ENCODE measurements around the gene EGFL6.
"Not testable (repeated sequence)": the region's sequence is repeated elsewhere in the genome, so short reads cannot be mapped to it uniquely, and the experiment has no call there.

EGFL6 gene

DNA sequence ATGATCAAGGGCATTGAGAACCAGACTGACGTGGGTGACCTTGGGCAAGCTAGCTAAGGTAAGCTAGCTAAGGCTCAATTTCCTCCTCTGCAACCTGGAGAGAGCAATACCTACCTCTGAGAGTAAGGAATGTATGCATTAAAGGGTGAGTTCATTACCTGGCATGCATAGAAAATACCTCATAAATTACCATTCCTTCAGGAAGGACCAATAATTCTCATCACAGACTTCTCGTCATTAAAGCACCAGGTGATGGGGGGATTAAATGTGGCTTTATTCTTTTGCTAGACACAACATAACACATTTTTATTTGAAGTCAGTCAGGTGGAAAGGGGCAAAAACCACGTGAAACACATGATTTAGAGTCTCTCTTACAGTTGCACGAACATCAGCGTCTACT lies 21.5 kb downstream of the EGFL6 start:
- in situ Hi-C loops (cut with HindIII; ENCODE audit: low sequenced_read_pairs), result no loop called here

DNA sequence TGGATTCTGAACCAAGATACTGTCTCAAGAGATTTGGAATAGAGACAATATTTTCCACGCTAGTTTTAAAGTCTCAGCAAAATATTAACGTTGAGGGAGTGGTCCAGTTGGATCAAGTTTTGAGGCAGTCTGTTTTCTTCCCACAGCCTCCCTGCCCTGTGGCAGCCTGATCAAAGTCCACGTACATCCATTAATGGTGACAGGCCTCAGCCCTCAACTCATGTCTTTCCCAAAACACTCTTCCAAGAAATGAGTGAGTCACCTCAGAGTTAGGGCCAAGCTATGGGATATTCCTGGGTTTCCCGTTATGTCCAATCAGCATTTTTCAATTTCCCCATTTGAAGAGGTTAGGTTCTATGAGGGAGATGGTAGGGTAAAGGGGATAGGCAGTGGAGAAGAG lies 28.5 kb downstream of the EGFL6 start:
- in situ Hi-C loops (cut with HindIII; ENCODE audit: low sequenced_read_pairs), result no loop called here

DNA sequence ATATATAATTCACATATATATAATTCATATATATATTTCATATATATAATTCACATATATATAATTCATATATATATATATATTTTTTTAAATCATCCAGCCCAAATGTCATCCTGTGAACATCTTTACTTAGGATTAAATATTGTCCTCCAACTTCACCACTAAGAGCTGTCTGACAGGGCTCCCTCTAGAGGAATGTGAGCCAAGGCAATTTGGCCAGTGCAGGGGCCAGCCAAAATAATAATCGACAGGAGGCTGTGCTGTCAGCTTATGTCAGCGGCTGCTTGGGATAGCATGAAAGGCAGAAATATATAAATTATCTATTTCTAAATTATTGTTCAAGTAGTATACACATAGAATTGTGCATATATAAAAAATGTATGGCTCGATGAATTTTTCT lies 29.5 kb downstream of the EGFL6 start:
- in situ Hi-C loops (cut with HindIII; ENCODE audit: low sequenced_read_pairs), result no loop called here

DNA sequence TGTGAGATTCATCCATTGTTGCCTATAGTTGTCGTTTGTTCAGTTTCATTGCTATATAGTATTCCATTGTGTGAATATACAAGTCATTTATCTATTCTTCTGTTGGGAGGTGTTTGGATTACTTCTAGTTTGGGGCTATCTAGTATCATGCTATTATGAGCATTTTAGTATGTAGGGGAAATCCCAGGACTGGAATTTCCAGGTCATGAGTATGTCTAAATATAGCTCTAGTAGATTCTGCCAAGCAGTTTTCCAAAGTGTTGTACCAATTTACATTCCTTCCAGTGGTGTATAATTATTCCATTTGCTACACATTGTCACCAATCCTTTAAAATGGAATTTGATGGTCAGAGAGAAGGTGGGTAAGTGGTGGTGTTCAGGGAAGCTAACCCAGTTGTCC lies 30.1 kb downstream of the EGFL6 start:
- in situ Hi-C loops (cut with HindIII; ENCODE audit: low sequenced_read_pairs), result no loop called here

DNA sequence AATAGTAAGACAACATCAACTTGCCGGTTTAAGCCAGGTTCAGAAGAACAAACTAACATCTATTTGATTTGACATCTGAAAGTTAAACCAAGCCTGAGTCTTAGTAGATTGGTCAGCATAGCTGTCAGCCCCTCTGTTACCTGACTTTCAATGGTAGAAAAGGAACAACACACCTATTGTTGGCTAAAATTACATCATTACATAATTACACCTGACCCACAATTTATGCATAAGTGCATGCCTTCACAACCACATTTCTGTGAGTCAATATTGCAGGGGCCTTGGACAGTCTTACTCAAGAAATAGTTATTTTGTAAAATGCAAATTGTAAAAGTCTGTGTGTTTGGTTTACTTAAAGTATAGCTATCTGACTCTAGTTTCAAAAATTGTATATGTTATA lies 36.2 kb downstream of the EGFL6 start:
- in situ Hi-C loops (cut with HindIII; ENCODE audit: low sequenced_read_pairs), result no loop called here

DNA sequence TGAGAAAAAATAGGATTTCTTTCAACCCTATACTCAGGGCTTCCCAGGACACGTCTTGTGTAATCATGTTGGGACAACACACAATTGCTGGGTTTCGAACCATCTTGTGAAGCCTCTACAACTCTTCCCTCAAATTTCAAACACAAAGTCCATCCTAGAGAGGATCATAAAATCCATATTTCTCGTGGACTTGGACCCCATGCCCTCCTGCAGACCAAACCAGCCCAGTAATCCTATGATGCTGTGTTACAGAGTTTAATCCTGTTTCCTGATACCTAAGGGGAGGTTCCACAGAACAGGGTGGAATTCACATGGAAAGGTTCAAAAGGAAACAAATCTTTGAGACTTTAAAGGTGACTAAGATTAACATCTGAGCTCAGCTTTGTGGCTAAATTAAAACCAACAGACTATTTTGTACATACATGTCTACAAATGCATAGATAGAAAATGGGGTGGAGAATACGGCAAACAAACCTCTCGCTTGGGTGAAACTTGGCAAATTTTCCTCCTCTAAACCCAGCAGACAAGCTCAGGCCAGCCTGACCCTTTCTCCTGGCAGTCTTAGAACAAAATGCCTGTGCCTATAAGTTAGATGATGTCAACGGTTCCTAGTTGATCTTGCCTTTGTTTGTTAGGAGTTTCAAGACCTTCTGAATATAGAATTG lies 38.1 kb downstream of the EGFL6 start:
- in situ Hi-C loops (cut with HindIII; ENCODE audit: low sequenced_read_pairs), result no loop called here

DNA sequence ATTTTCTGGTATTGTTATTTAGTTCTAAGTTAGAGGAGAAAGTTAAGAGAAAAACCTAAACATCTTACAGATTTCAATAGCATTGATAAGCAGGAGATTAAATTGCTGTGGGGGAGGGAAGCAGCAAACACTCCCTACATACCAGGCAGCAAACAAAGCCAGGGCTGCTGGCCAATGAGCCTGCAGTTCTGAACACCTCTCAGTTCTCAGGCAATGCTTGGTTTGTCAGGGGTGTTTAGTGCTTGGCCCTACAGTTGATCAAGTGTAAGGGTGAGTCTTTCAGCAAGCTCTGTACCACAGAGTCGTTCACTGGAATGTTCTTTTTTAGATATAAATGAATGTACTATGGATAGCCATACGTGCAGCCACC lies 38.6 kb downstream of the EGFL6 start:
- in situ Hi-C loops (cut with HindIII; ENCODE audit: low sequenced_read_pairs), result no loop called here

DNA sequence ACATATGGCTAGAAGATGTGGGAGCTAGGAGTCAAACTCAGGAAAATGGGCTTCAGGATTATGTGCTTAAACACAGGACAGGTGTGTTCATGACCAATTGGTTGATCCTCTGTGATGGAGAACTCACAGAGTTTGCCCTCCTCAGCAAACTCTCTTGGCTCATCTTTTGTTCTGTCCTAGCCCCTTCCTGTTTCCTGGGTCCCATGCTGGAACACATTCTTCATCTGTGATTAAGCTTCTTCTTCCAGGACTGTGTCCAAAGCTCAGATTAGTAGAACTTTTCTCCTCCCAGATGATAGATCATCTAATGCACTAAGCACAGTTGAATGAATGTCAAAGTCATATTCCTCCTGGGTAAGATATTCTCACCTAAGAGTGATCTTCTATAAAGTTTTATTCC lies 44.8 kb downstream of the EGFL6 start:
- in situ Hi-C loops (cut with HindIII; ENCODE audit: low sequenced_read_pairs), result no loop called here

DNA sequence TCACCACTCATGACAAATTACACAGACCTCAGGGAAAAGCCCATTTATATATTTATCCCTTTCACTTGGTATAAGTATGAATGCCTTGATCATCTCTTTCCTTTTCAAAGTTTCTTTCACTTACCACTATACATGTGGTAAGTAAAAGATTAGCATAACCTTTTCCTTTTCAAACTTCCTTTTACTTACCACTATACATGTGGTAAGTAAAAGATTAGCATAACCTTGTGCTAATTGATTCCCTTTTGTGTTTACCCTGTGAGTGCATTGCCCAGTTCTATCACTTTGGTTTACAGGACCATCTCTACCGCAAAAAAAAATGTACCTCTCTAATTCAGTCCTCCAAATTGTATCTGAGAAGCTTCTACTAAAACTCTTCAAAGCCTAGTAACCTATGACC lies 50.8 kb downstream of the EGFL6 start:
- in situ Hi-C loops (cut with HindIII; ENCODE audit: low sequenced_read_pairs), result no loop called here

DNA sequence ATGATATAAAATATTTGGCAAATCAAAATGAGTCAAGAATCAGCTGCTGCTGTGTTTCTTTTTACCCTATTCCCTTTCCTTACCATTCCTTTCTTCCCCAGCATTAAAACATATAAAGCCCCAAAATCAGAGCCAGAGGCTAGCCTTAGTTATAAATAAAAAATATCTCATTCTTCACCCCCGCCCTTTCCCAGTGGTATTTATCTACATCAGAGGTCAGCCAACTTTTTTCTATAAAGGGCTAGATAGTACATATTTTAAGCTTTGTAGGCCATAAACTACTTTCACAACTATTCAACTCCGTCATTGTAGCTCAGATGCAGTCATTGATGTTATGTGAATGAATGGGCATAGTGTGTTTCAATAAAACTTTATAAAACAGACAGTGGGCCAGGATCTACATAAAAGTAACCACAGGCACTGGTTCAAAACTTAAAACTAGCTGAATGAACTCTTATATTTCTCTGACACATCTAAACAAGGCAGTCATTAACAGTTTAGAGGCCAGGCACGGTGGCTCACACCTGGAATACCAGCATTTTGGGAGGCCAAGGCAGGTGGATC lies 53.1 kb downstream of the EGFL6 start:
- in situ Hi-C loops (cut with HindIII; ENCODE audit: low sequenced_read_pairs), result no loop called here

DNA sequence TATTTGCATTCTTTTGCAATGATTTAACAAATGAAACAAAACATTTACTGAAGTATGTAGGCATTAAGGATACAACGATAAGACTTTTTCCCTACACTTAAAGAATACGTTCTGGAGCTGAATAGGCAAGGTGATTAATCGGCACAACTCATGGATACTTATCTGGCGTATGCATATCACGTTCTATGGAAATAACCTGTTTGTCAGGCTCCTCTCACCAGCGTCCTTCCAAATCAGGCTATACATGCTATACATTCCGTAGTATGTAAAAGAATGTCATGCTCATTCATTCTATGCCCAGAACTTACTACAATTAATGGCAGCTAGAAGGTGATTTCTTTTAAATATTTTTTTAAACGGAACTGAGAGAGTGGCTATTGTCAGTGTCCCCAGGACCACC lies 57.9 kb downstream of the EGFL6 start:
- in situ Hi-C loops (cut with HindIII; ENCODE audit: low sequenced_read_pairs), result no loop called here

DNA sequence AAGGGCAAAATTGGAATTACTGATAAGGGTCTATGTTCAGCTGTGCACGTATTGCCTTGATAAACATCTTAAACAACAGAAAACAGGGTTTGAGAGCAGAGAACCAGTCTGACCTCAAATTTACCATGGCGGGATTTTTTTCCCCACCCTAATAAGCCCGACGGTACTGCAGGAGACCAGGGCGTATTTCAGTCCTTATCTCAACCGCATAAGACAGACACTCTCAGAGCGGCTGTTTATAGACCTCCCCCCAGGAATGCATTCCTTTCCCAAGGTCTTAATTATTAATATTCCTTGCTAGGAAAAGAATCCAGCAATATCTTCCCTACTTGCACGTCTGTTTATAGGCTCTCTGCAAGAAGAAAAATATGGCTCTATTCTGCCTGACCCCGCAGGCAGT lies 67.8 kb downstream of the EGFL6 start:
- in situ Hi-C loops (cut with HindIII; ENCODE audit: low sequenced_read_pairs), result not testable (repeated sequence)

DNA sequence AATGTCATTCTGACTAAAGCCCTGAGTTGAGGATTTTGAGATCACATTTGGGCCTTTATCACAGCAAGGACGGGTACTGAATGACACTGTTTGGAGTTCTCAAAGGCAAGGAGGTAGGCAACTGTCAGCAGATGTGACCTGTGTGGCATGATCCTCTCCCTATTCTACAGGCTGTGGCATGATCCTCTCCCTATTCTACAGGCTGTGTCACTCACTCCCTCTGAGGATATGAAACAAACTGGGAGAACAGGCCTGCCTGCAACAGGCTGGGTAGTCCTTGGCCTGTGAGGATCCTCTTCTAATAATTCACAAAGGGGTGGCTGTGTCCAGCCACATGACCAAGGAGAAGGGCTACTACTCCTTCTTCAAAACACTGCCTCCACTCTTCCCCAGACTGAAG lies 68.6 kb downstream of the EGFL6 start:
- in situ Hi-C loops (cut with HindIII; ENCODE audit: low sequenced_read_pairs), result no loop called here

DNA sequence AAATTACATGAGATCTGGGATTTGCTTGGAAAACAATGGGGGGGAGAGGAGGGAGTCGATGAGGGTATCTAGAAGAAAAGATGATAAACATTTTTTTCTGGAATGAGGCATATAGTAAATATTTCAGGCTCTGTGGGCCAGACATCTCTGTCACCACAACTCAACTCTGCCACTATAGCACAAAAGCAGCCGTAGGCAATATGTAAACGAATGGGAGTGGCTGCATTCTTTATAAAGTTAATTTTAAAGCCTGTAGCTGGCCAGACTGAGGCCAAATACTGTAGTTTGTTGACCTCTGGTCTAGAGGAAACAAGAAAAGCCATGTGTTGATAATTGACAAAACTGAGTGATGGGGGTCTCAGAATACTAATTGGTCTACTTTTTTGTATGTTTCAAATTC lies 69.4 kb downstream of the EGFL6 start:
- in situ Hi-C loops (cut with HindIII; ENCODE audit: low sequenced_read_pairs), result no loop called here

DNA sequence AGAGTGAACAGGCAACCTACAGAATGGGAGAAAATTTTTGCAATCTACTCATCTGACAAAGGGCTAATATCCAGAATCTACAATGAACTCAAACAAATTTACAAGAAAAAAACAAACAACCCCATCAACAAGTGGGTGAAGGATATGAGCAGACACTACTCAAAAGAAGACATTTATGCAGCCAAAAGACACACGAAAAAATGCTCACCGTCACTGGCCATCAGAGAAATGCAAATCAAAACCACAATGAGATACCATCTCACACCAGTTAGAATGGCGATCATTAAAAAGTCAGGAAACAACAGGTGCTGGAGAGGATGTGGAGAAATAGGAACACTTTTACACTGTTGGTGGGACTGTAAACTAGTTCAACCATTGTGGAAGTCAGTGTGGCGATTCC lies 72.3 kb downstream of the EGFL6 start:
- in situ Hi-C loops (cut with HindIII; ENCODE audit: low sequenced_read_pairs), result not testable (repeated sequence)

DNA sequence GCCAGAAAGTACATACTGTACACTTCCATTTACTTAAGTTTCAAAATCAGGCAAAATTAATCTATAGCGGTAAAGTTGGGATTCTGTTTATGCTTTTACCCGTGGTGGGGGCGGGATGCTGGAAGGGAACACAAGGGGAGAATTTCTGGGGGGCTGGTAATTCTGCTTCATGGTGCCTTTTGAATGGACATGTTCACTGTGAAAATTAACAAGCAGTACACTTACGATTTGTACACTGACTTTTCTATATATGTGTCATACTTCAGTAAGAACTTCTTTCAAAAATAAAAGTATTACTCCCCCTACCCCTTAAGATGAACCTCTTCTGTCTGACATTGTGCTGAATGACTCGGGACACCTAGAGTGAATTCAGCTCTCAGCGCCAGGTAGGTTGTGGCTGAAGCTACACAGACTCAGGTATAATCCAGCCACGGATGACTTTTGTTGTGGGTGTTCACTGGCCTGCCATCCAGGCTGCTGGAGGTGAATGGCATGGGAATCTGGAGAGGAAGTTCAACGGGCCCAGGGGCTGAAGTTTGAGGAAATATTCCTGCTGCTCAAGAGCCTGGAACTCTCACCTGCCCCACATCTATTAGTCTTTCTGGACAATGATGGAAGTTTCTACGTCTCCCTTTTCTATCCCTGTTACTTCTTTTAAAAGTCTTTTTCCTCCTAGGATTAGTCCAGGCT lies 76.2 kb downstream of the EGFL6 start:
- in situ Hi-C loops (cut with HindIII; ENCODE audit: low sequenced_read_pairs), result no loop called here

DNA sequence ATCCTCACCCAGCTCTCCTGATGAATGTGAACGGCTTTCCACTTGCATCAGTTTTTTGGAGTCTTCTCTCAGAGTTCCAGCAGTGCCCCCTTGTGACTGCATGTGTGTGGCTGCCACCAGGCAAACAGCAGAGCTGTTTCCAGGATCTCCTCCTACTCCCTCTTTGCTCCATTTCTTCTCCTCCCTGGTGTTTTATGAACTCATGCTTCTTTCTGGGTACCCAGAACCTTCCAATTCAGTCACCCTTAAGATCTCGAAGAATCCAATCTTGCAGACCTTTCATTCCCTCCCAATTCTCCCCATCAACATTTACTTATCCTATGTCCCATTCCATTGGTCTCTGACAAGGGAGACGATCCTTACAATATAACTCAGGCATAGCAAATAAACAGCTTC lies 76.8 kb downstream of the EGFL6 start:
- in situ Hi-C loops (cut with HindIII; ENCODE audit: low sequenced_read_pairs), result no loop called here

DNA sequence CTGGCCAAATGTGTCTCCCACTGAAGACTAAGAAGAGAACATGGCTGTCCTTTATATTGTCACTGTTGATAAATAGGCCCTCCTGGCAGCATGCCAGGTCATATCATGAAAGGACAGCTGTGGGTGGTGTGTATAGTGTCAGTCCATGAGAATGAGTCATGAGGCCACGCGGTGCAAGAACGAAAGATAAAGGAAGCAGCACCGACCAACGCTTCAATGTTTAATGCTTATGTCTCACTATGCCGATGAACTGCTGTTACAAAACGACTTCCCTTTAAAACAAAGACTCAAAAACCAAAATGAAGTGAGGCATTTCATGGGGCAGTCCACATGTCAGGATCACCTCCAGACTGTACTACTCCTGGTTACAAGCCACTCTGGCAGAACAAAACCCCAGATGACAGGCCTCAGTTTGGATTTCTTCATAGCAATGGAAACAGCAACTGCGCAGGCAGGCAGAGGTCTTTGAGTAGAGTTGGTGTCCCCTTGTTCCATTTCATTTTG lies 78.4 kb downstream of the EGFL6 start:
- in situ Hi-C loops (cut with HindIII; ENCODE audit: low sequenced_read_pairs), result no loop called here

DNA sequence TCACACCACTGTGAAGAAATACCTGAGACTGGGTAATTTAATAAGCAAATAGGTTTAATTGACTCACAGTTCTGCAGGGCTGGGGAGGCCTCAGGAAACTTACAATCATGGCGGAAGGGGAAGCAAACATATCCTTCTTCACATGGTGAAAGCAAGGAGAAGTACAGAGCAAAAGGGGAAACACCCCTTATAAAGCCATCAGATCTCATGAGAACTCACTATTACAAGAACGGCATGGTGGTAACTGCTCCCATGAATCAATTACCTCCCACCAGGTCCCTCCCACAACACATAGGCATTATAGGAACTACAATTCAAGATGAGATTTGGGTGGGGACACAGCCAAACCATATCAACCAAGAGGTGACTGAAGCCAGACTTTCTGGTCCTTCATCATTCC lies 78.9 kb downstream of the EGFL6 start:
- in situ Hi-C loops (cut with HindIII; ENCODE audit: low sequenced_read_pairs), result not testable (repeated sequence)

DNA sequence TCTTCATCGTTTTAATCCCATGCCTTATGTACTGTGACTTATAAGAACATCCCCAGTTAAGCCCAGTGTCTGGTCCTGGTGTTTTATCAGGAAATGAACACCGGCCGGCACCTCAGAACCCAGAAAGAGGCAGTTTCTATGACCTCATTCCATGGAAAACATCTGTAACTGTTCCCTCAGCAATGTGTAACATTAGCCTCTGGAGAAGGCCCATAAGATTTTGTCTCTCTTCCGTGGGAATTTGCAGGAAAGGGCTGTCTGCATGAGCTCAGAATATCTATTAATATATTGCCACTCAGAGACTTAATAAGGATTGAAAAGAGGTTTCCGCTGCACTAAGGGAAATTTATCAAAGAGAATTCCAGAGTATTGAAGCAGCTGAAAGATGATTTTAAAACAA lies 80.4 kb downstream of the EGFL6 start:
- in situ Hi-C loops (cut with HindIII; ENCODE audit: low sequenced_read_pairs), result no loop called here

DNA sequence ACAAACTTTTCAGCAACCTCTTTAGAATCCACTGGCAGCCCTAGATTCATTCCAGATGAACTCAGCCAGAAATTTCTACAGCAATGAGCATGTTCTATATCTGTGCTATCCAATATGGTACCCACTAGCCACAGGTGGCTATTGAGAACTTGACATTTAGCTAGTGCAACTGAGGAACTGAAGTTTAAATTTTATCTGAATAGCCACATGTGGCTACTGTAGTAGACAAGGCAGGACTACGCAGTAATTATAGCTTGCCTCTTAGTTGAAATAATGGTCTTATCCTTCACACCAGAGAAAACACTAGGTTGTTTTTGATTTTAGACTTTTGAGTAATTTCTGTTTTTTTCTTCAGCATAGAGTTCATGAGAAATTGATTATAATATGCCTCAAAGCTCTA lies 80.9 kb downstream of the EGFL6 start:
- in situ Hi-C loops (cut with HindIII; ENCODE audit: low sequenced_read_pairs), result no loop called here

DNA sequence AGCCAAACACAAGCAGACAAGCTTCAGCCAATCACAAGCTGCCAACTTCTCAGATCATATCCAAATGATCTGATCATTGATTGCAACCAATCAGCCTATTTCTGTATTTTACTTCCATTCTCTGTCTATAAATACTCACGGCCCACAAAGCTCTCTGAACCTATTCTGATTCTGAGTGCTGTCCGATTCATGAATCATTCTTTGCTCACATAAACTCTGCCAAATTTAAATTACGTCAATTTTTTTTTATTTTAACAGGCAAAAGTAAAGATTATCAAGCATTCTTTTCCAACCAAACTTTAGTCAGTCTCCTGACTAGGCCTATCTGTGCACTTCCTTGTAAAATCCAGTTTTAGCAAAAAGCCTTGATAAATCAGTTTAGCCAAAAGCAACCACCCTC lies 81.7 kb downstream of the EGFL6 start:
- in situ Hi-C loops (cut with HindIII; ENCODE audit: low sequenced_read_pairs), result no loop called here

All from DLD1 (cell line).